Measurements from ENCODE around the gene MRPS25. TPM values are rescaled to one million over a fixed set of nuclear protein-coding genes. Genes with fewer than 3 reads are reported as not detected.

MRPS25 gene
- total and polyA plus RNA-seq, 2 experiments from 2014 or later: 30.9 to 59.9 TPM

DNA sequence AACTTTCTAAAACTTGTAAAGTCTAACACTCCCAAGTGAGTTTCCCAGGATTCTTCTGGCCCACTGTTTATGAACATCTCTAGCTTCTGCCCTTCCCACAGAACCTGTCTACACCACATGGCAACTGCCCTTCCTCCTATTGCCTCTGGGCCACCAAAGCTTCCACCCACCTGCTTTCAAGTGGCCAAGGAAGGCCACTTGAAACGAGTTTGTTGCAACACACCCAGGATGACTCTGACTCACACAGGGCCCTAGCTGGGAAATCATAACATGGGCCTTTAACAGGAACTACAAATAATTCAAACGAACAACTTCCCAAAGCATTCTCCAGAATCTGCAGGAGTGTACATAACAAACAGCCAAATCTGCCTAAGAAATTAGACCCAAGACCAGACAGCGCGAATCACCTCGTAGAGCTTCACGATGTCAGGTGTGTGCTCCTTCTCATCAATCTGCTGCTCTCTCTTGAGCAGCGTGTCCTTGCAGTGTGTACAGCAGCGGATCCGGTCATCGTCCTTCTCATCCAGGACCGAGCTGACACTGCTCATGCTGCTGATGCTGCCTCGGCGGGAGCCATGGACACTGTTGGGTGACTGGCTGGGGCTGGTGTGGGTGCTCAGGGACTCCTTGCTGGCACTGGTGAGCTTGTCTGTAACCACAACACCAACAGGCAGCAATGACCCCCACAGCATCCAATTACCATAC is 17.0 kb upstream of the MRPS25 start:
- H2AFZ ChIP-seq: no peak overlapping the region
- WGBS (ENCODE audit: low lambda C conversion rate, missing lambda C conversion rate): 95% methylated on average over 13 of the region's 13 CpGs

DNA sequence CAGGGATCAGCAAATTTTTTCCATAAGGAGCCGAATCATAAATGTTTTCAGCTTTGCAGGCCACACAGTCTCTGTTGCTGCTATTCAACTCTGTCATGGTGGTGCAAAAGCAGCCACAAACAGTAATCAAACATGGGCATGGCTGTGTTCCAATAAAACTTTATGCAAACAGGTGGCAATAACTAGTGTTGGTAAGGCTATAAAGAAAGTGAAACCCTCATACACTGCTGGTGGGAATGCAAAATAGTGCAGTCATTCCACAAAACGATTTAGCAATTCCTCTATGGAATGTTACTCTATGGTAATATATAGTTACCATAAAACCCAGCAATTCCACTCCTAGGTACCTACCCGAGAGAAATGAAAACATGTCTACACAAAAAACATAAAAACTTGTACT is 14.0 kb upstream of the MRPS25 start:
- Histone ChIP-seq H3K9me3 (ENCODE audit: low read depth) (no peaks in the 10 kb centered on the region), H3K27me3 (no peaks in the 10 kb centered on the region), H3K4me3 (no peak overlapping the region), H3K36me3 (replicated peaks; ENCODE audit: insufficient read depth, low read depth) (no peaks in the 10 kb centered on the region), H3K79me2 (no peaks in the 10 kb centered on the region), H3K27ac (no peak overlapping the region), H2AFZ (no peak overlapping the region), H3K4me2 (no peak overlapping the region), H3K4me1 (ENCODE audit: insufficient read depth) (no peaks in the 10 kb centered on the region), H4K20me1 (ENCODE audit: insufficient read depth, poor library complexity, severe bottlenecking) (no peaks in the 10 kb centered on the region), H3K9me2 (replicated peaks; ENCODE audit: insufficient read depth) (no peaks in the 10 kb centered on the region)
- TF ChIP-seq EZH2phosphoT487 (IDR thresholded peaks at IDR 0.05; ENCODE audit: low read depth, severe bottlenecking, unreplicated experiment) (no peak), EZH2 (IDR thresholded peaks at IDR 0.05; ENCODE audit: borderline replicate concordance) (no peak)
- TF ChIP-seq, protein P1, sequence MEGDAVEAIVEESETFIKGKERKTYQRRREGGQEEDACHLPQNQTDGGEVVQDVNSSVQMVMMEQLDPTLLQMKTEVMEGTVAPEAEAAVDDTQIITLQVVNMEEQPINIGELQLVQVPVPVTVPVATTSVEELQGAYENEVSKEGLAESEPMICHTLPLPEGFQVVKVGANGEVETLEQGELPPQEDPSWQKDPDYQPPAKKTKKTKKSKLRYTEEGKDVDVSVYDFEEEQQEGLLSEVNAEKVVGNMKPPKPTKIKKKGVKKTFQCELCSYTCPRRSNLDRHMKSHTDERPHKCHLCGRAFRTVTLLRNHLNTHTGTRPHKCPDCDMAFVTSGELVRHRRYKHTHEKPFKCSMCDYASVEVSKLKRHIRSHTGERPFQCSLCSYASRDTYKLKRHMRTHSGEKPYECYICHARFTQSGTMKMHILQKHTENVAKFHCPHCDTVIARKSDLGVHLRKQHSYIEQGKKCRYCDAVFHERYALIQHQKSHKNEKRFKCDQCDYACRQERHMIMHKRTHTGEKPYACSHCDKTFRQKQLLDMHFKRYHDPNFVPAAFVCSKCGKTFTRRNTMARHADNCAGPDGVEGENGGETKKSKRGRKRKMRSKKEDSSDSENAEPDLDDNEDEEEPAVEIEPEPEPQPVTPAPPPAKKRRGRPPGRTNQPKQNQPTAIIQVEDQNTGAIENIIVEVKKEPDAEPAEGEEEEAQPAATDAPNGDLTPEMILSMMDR (IDR thresholded peaks at IDR 0.05; ENCODE audit: poor library complexity): no peak
- 78% methylated on average over 3 of the region's 3 CpGs for WGBS (ENCODE audit: low lambda C conversion rate, missing lambda C conversion rate)
- no peak for DNase-seq (ENCODE audit: low spot score)

More for the DNA sequence above, 17.0 kb upstream of the MRPS25 start:
- H3K9me2 ChIP-seq (replicated peaks; ENCODE audit: insufficient read depth): no peaks in the 10 kb centered on the region
- no peaks in the 10 kb centered on the region for H3K27me3 ChIP-seq
- TF ChIP-seq, protein P1 (IDR thresholded peaks at IDR 0.05; ENCODE audit: poor library complexity): no peak
- no peak for TF ChIP-seq EZH2 (IDR thresholded peaks at IDR 0.05; ENCODE audit: borderline replicate concordance)
- TF ChIP-seq EZH2phosphoT487 (IDR thresholded peaks at IDR 0.05; ENCODE audit: low read depth, severe bottlenecking, unreplicated experiment): no peak
- no peaks in the 10 kb centered on the region for H3K79me2 ChIP-seq
- no peak overlapping the region for H3K27ac ChIP-seq
- no peaks in the 10 kb centered on the region for H4K20me1 ChIP-seq (ENCODE audit: insufficient read depth, poor library complexity, severe bottlenecking)
- H3K4me1 ChIP-seq (ENCODE audit: insufficient read depth): no peaks in the 10 kb centered on the region
- DNase-seq (ENCODE audit: low spot score): no peak
- H3K4me3 ChIP-seq: no peak overlapping the region
- no peaks in the 10 kb centered on the region for H3K36me3 ChIP-seq (replicated peaks; ENCODE audit: insufficient read depth, low read depth)
- H3K4me2 ChIP-seq: no peak overlapping the region
- H3K9me3 ChIP-seq (ENCODE audit: low read depth): no peaks in the 10 kb centered on the region

DNA sequence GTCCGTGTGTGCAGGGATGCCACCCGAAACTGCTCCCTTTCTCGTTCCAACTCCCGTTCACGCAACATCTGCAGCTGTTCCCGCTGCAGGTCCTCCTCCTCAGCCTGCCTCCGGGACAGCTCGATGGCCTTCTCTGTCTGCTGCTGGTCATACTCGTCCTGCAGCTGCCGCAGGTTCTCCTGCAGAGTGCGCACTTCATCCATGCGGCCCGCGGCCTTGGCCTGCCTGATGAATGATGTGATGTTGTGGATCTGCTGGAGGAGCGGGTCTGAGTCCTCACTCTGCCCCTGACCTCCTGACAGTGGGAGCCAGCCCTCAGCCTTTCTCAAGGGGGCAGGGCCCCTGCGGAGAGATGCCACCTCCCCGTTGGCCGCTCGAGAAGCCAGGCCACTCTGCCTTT is 9.4 kb upstream of the MRPS25 start:
- no peaks in the 10 kb centered on the region for H3K9me3 ChIP-seq (ENCODE audit: low read depth)
- H4K20me1 ChIP-seq (ENCODE audit: insufficient read depth, poor library complexity, severe bottlenecking): no peaks in the 10 kb centered on the region
- H3K4me3 ChIP-seq: no peak overlapping the region
- no peaks in the 10 kb centered on the region for H3K27me3 ChIP-seq
- no peaks in the 10 kb centered on the region for H3K79me2 ChIP-seq
- 95% methylated on average over 19 of the region's 19 CpGs for WGBS (ENCODE audit: low lambda C conversion rate, missing lambda C conversion rate)
- H3K9me2 ChIP-seq (replicated peaks; ENCODE audit: insufficient read depth): no peaks in the 10 kb centered on the region
- DNase-seq (ENCODE audit: low spot score): no peak
- H3K27ac ChIP-seq: no peak overlapping the region
- TF ChIP-seq, protein P1 (IDR thresholded peaks at IDR 0.05; ENCODE audit: poor library complexity): no peak
- TF ChIP-seq EZH2phosphoT487 (IDR thresholded peaks at IDR 0.05; ENCODE audit: low read depth, severe bottlenecking, unreplicated experiment) (no peak), EZH2 (IDR thresholded peaks at IDR 0.05; ENCODE audit: borderline replicate concordance) (no peak)
- no peak overlapping the region for H2AFZ ChIP-seq
- no peak overlapping the region for H3K4me2 ChIP-seq
- no peaks in the 10 kb centered on the region for H3K36me3 ChIP-seq (replicated peaks; ENCODE audit: insufficient read depth, low read depth)
- H3K4me1 ChIP-seq (ENCODE audit: insufficient read depth): no peaks in the 10 kb centered on the region
